ENCODE measurements around the gene DYNC1I2. TPM values are rescaled to one million over a fixed set of nuclear protein-coding genes. Genes with fewer than 3 reads are reported as not detected.

Gene DYNC1I2
- total and polyA plus RNA-seq, 2 experiments from 2014 or later, result 79.4 to 102 TPM

GRCh38 chr2:171735991-171736710 lies 48.9 kb downstream of the DYNC1I2 start:
- Histone ChIP-seq H3F3A (replicated peaks; ENCODE audit: low read depth) (no peaks in the 10 kb centered on the region), H3K79me2 (replicated peaks; ENCODE audit: insufficient read depth) (no peaks in the 10 kb centered on the region), H3K9me2 (ENCODE audit: insufficient read depth) (no peaks in the 10 kb centered on the region), H3K27me3 (ENCODE audit: insufficient read depth) (no peaks in the 10 kb centered on the region), H3K4me1 (ENCODE audit: insufficient read depth) (no peaks in the 10 kb centered on the region), H2AFZ (no peak overlapping the region), H3K4me2 (no peak overlapping the region), H3K4me3 (no peak overlapping the region), H3K27ac (ENCODE audit: low read depth) (no peak overlapping the region), H3K36me3 (ENCODE audit: insufficient read depth) (peaks cover 6% of the 10 kb centered on the region; the same call in 1 of the 2 replicates), H4K20me1 (replicated peaks; ENCODE audit: insufficient read depth) (no peaks in the 10 kb centered on the region)
- Mint-ChIP-seq H3K4me1 (no peaks in the 10 kb centered on the region), H3K9me3 (no peaks in the 10 kb centered on the region), H3K27ac (no peak overlapping the region), H3K36me3 (ENCODE audit: low read depth) (peaks cover 12% of the 10 kb centered on the region), H3K4me3 (no peak overlapping the region), H3K27me3 (ENCODE audit: insufficient read depth, low read depth, poor library complexity) (no peaks in the 10 kb centered on the region)
- DNase-seq (ENCODE audit: low spot score) (no peak), ATAC-seq (no peak)
- TF ChIP-seq CTCF (conservative IDR thresholded peaks at IDR 0.05; ENCODE audit: low read depth in 2 of 2) (no peak), REST (IDR thresholded peaks at IDR 0.05; ENCODE audit: unreplicated experiment) (no peak), ZNF114 (CRISPR knock-in tag; IDR thresholded peaks at IDR 0.05) (no peak), EZH2 (IDR thresholded peaks at IDR 0.05; ENCODE audit: low read depth, unreplicated experiment) (no peak), ZNF331 (CRISPR knock-in tag; IDR thresholded peaks at IDR 0.05; ENCODE audit: low read depth) (no peak), ETS1 (IDR thresholded peaks at IDR 0.05) (no peak), EZH2phosphoT487 (IDR thresholded peaks at IDR 0.05; ENCODE audit: unreplicated experiment) (no peak), ZNF462 (CRISPR knock-in tag; IDR thresholded peaks at IDR 0.05) (no peak), POLR2AphosphoS5 (IDR thresholded peaks at IDR 0.05; ENCODE audit: low read depth) (no peak), CREB1 (CRISPR knock-in tag; IDR thresholded peaks at IDR 0.05; ENCODE audit: low read depth) (no peak), NANOG (IDR thresholded peaks at IDR 0.05; ENCODE audit: borderline replicate concordance) (no peak), STAT1 (IDR thresholded peaks at IDR 0.05; ENCODE audit: unreplicated experiment) (no peak), JUNB (IDR thresholded peaks at IDR 0.05; ENCODE audit: unreplicated experiment) (no peak)

Measured in GM23338 (cell line).